ENCODE measurements around the gene DOP1A.

Gene DOP1A

GRCh38 chr6:83097675-83098074 lies 30.2 kb downstream of the DOP1A start:
- DNase-seq (ENCODE audit: low read depth): no peak
- H3K4me3 ChIP-seq (ENCODE audit: low read length): no peak overlapping the region
- TF ChIP-seq, protein P1, sequence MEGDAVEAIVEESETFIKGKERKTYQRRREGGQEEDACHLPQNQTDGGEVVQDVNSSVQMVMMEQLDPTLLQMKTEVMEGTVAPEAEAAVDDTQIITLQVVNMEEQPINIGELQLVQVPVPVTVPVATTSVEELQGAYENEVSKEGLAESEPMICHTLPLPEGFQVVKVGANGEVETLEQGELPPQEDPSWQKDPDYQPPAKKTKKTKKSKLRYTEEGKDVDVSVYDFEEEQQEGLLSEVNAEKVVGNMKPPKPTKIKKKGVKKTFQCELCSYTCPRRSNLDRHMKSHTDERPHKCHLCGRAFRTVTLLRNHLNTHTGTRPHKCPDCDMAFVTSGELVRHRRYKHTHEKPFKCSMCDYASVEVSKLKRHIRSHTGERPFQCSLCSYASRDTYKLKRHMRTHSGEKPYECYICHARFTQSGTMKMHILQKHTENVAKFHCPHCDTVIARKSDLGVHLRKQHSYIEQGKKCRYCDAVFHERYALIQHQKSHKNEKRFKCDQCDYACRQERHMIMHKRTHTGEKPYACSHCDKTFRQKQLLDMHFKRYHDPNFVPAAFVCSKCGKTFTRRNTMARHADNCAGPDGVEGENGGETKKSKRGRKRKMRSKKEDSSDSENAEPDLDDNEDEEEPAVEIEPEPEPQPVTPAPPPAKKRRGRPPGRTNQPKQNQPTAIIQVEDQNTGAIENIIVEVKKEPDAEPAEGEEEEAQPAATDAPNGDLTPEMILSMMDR (conservative IDR thresholded peaks at IDR 0.05; ENCODE audit: low read depth, low read length): no peak

DNA sequence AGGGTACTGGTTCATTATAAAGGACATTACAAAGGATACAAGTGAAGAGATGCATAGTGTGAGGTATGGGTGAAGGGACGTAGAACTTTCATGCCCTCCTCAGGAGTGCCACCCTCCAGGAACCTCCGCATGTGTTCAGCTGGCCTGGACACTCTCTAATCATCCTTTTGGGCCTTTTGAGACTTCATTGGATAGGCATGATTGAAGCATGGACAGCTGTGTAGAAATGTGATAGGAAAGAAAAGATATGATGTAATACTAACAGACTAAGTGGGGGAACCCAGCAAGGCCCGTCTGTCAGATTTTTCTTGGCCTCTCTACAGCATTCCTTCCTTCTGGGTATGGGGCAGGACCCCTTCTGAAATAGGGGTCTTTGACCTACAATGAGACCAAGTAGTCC lies 31.1 kb downstream of the DOP1A start:
- TF ChIP-seq, protein P1 (conservative IDR thresholded peaks at IDR 0.05; ENCODE audit: low read depth, low read length): no peak
- DNase-seq (ENCODE audit: low read depth): no peak
- no peak overlapping the region for H3K4me3 ChIP-seq (ENCODE audit: low read length)

DNA sequence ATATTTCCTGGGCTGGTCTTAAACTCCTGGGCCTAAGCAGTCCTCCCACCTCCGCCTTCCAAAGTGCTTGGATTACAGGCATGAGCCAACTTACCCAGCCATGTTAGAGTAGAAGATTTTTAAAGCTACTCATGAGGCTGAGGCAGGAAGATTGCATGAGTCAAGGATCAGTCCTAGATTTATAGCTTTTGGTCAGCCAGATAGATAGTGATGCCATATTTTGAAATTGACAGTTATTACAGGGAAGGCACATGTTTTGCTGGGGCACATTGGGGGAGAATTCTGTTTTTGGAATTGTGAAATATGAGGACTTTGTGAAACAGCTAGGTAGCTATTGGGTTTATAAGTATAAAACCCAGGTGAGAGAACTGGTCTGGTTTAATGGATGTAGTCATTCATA lies 40.9 kb downstream of the DOP1A start:
- no peak for DNase-seq (ENCODE audit: low read depth)
- TF ChIP-seq, protein P1 (conservative IDR thresholded peaks at IDR 0.05; ENCODE audit: low read depth, low read length): no peak
- H3K4me3 ChIP-seq (ENCODE audit: low read length): no peak overlapping the region

GRCh38 chr6:83113258-83113657 lies 45.8 kb downstream of the DOP1A start:
- TF ChIP-seq, protein P1 (conservative IDR thresholded peaks at IDR 0.05; ENCODE audit: low read depth, low read length): no peak
- H3K4me3 ChIP-seq (ENCODE audit: low read length): no peak overlapping the region
- no peak for DNase-seq (ENCODE audit: low read depth)

GRCh38 chr6:83114164-83114563 lies 46.7 kb downstream of the DOP1A start:
- TF ChIP-seq, protein P1 (conservative IDR thresholded peaks at IDR 0.05; ENCODE audit: low read depth, low read length): no peak

DNA sequence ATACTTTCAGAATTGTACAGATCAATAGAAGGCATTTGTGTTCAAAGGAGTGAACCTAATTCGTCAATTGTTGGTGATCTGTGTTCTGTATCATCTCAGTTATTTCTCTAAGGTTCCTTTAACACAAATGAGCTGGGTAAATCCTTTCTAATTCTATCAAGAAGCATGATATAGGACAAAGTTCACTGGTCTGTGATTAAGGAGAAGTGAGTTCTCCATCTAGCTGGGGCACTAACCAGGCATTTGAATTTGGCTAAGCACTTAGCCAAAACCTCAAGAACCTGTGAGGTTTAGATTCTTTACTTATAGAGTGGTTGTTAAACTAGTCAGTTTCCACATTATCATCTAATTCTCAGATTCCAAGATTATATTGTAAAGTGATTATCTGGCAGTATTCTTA lies 50.3 kb downstream of the DOP1A start:
- TF ChIP-seq, protein P1 (conservative IDR thresholded peaks at IDR 0.05; ENCODE audit: low read depth, low read length): no peak
- no peak overlapping the region for H3K4me3 ChIP-seq (ENCODE audit: low read length)
- DNase-seq (ENCODE audit: low read depth): no peak

More at GRCh38 chr6:83114164-83114563, 46.7 kb downstream of the DOP1A start:
- no peak for DNase-seq (ENCODE audit: low read depth)
- no peak overlapping the region for H3K4me3 ChIP-seq (ENCODE audit: low read length)

GRCh38 chr6:83119742-83120300 lies 52.4 kb downstream of the DOP1A start:
- DNase-seq (ENCODE audit: low read depth): no peak
- TF ChIP-seq, protein P1 (conservative IDR thresholded peaks at IDR 0.05; ENCODE audit: low read depth, low read length): no peak
- H3K4me3 ChIP-seq (ENCODE audit: low read length): no peak overlapping the region
